ENCODE results near the gene KRT83. TPM values are rescaled to one million over a fixed set of nuclear protein-coding genes. Genes with fewer than 3 reads are reported as not detected.

KRT83 gene
- total and polyA plus RNA-seq, 11 donors = not detected

- Histone ChIP-seq H3K27me3 (peaks cover 0 to 14% (median 3%) of the 10 kb centered on the region in 9 donors), H3K36me3 (no peaks in the 10 kb centered on the region), H3K9me3 (no peaks in the 10 kb centered on the region), H3K4me1 (peaks cover 0 to 29% (median 11%) of the 10 kb centered on the region in 12 donors), H3K4me3 (no peak overlapping the region), H3K27ac (peak overlapping the region in 7 of 12 donors; percentile 40 to 79 (median 65))
- intact Hi-C loops (cut with DNase I) = loop anchor here in 1 of 10 donors (5.0 kb wide), 1 partner anchor 114 kb away; no protein-coding TSS in a partner anchor
- TF ChIP-seq POLR2A (IDR thresholded peaks at IDR 0.05) = no peak
- TF ChIP-seq CTCF (IDR thresholded peaks at IDR 0.05) = no peak
- 45 to 70% (median 50%) methylated on average over 3 to 4 of the region's 4 CpGs for WGBS, 4 donors
- DNase-seq = peak in 4 of 5 donors; percentile 49 to 67 (median 60)
- peak in 2 of 4 donors; percentile 41 to 53 for ATAC-seq
Observed at GRCh38 chr12:52280796-52281560, 40.2 kb downstream of the KRT83 start.

GRCh38 chr12:52280319-52280795 is 40.8 kb downstream of the KRT83 start:
- H3K9me3 ChIP-seq = no peaks in the 10 kb centered on the region
- peaks cover 0 to 20% (median 3%) of the 10 kb centered on the region in 9 donors for H3K27me3 ChIP-seq
- peaks cover 0 to 29% (median 11%) of the 10 kb centered on the region in 12 donors for H3K4me1 ChIP-seq
- intact Hi-C loops (cut with DNase I) = loop anchor here in 1 of 10 donors (5.0 kb wide), 1 partner anchor 113 kb away; no protein-coding TSS in a partner anchor
- TF ChIP-seq CTCF (IDR thresholded peaks at IDR 0.05) = no peak
- peak in 1 of 2 donors; percentile 10 for TF ChIP-seq POLR2A (IDR thresholded peaks at IDR 0.05)
- 69 to 84% (median 72%) methylated on average over 3 of the region's 3 CpGs for WGBS, 4 donors
- ATAC-seq = peak; percentile 11 to 51 (median 46)
- peak in 2 of 5 donors; percentile 28 to 48 for DNase-seq
- H3K36me3 ChIP-seq = no peaks in the 10 kb centered on the region
- H3K4me3 ChIP-seq = no peak overlapping the region
- H3K27ac ChIP-seq = peak overlapping the region in 7 of 12 donors; percentile 22 to 79 (median 65)

- intact Hi-C loops (cut with DNase I) = loop anchor here in 6 of 10 donors (2.0 to 10.0 kb wide), 6 partner anchors 55 to 123 kb away; no protein-coding TSS in a partner anchor
- Histone ChIP-seq H3K27me3 (peaks cover 0 to 24% (median 3%) of the 10 kb centered on the region in 9 donors), H3K9me3 (no peaks in the 10 kb centered on the region), H3K36me3 (no peaks in the 10 kb centered on the region), H3K4me1 (peaks cover 0 to 29% (median 11%) of the 10 kb centered on the region in 12 donors), H3K27ac (peak overlapping the region in 4 of 12 donors; percentile 13 to 79 (median 45)), H3K4me3 (no peak overlapping the region)
- DNase-seq (no peak), ATAC-seq (no peak)
- WGBS, 4 donors = 89 to 92% (median 91%) methylated on average over 14 of the region's 14 CpGs
- TF ChIP-seq CTCF (IDR thresholded peaks at IDR 0.05) (no peak), POLR2A (IDR thresholded peaks at IDR 0.05) (no peak)
Observed at GRCh38 chr12:52279422-52280318, 41.5 kb downstream of the KRT83 start.
